Tibial nerve (tissue), 4 donors: ENCODE data around the gene PAPSS2. TPM values are rescaled to one million over a fixed set of nuclear protein-coding genes. Genes with fewer than 3 reads are reported as not detected.

Experiments
- DNase-seq, 2 donors: peaks; one replicate each; pipeline ENCODE4 v3.0.0-alpha.2; 2019; ENCODE audit warnings: low spot score in 2 of 2
- H3K27ac ChIP-seq, 4 donors: fragments of 200-600 bp; sonication (generic) in 3 of 4; one replicate each; pipeline ENCODE4 v1.5.1; 2017 to 2019; ENCODE audit warnings: mild to moderate bottlenecking in 1 of 4
- H3K27me3 ChIP-seq, 2 donors: fragments of 200-600 bp; sonication (generic) in 1 of 2; one replicate each; pipeline versions ENCODE4 v1.5.1 to v1.6.0; 2017 to 2019
- H3K36me3 ChIP-seq, 3 donors: fragments of 200-600 bp; sonication (generic); one replicate each; pipeline ENCODE4 v1.5.1; 2018 to 2019
- H3K4me1 ChIP-seq, 4 donors: fragments of 200-600 bp; sonication (generic) in 3 of 4; one replicate each; pipeline ENCODE4 v1.5.1; 2017 to 2019
- H3K4me3 ChIP-seq, 4 donors: fragments of 200-600 bp; sonication (generic) in 3 of 4; one replicate each; pipeline ENCODE4 v1.5.1; 2017 to 2019; ENCODE audit warnings: mild to moderate bottlenecking in 1 of 4, moderate library complexity in 1 of 4
- H3K9me3 ChIP-seq, 4 donors: fragments of 200-600 bp; sonication (generic) in 3 of 4; one replicate each; pipeline ENCODE4 v1.5.1; 2017 to 2019
- CTCF ChIP-seq, 5 experiments: fragments of 200-600 bp in 3 of 5; fragments of 450-650 bp in 2 of 5; sonication (generic) in 3 of 5; IDR thresholded peaks; one replicate each; pipeline ENCODE4 v1.5.1; 2016 to 2019; ENCODE audit warnings: antibody characterized with exemption in 5 of 5, mild to moderate bottlenecking in 3 of 5, moderate library complexity in 2 of 5
- EP300 ChIP-seq, 2 donors: sonication (generic); formaldehyde crosslinking; IDR thresholded peaks; one replicate each; pipeline ENCODE4 v1.6.1; 2017; ENCODE audit warnings: antibody characterized with exemption in 2 of 2, mild to moderate bottlenecking in 1 of 2
- POLR2A ChIP-seq, 2 donors: fragments of 450-650 bp; IDR thresholded peaks; one replicate each; pipeline ENCODE4 v1.6.1; 2017; ENCODE audit warnings: antibody characterized with exemption in 2 of 2, mild to moderate bottlenecking in 2 of 2, moderate library complexity in 2 of 2
- WGBS, 2 donors: methylation state at CpG; one replicate each; pipeline ENCODE4 v1.1.5; 2018; 5-methylcytosine and 5-hydroxymethylcytosine counted together
- total RNA-seq, 4 donors: library from RNA; depleted of rRNA; stranded (reverse); fragments of >200 nt; gene quantifications; one replicate each; pipeline ENCODE4 v1.1.0, GENCODE V29; 2016

Gene PAPSS2
- total RNA-seq, 4 donors from 2014 or later = 11.6 to 32.8 (median 19.8) TPM

GRCh38 chr10:87703771-87704170, 44.1 kb downstream of the PAPSS2 start:
- no peak for TF ChIP-seq POLR2A (IDR thresholded peaks at IDR 0.05)
- no peak for TF ChIP-seq CTCF (IDR thresholded peaks at IDR 0.05)
- H3K27me3 ChIP-seq = no peaks in the 10 kb centered on the region
- H3K9me3 ChIP-seq = no peaks in the 10 kb centered on the region
- no peaks in the 10 kb centered on the region for H3K36me3 ChIP-seq
- H3K4me3 ChIP-seq = no peak overlapping the region
- DNase-seq = no peak
- H3K27ac ChIP-seq = peak overlapping the region in 1 of 4 donors; percentile 9
- 52% methylated on average over 1 of the region's 1 CpG for WGBS, 2 donors
- H3K4me1 ChIP-seq = no peaks in the 10 kb centered on the region

GRCh38 chr10:87705339-87705738, 45.7 kb downstream of the PAPSS2 start:
- Histone ChIP-seq H3K4me1 (no peaks in the 10 kb centered on the region), H3K27ac (no peak overlapping the region), H3K9me3 (no peaks in the 10 kb centered on the region), H3K36me3 (peaks cover 0 to 13% (median 0%) of the 10 kb centered on the region in 3 donors), H3K4me3 (no peak overlapping the region), H3K27me3 (no peaks in the 10 kb centered on the region)
- DNase-seq = no peak
- TF ChIP-seq CTCF (IDR thresholded peaks at IDR 0.05) (no peak), EP300 (IDR thresholded peaks at IDR 0.05) (no peak), POLR2A (IDR thresholded peaks at IDR 0.05) (no peak)

- Histone ChIP-seq H3K27ac (no peak overlapping the region), H3K27me3 (no peaks in the 10 kb centered on the region), H3K36me3 (peaks cover 0 to 21% (median 0%) of the 10 kb centered on the region in 3 donors), H3K4me1 (no peaks in the 10 kb centered on the region), H3K9me3 (no peaks in the 10 kb centered on the region), H3K4me3 (no peak overlapping the region)
- 87 to 89% methylated on average over 4 of the region's 4 CpGs for WGBS, 2 donors
- TF ChIP-seq POLR2A (IDR thresholded peaks at IDR 0.05) = no peak
- no peak for TF ChIP-seq CTCF (IDR thresholded peaks at IDR 0.05)
- DNase-seq = no peak
Observed at GRCh38 chr10:87706731-87707130, 47.1 kb downstream of the PAPSS2 start.

- no peaks in the 10 kb centered on the region for H3K9me3 ChIP-seq
- 94% methylated on average over 4 of the region's 4 CpGs for WGBS, 2 donors
Observed at GRCh38 chr10:87707254-87707653, 47.6 kb downstream of the PAPSS2 start.

More at GRCh38 chr10:87707254-87707653, 47.6 kb downstream of the PAPSS2 start:
- H3K27me3 ChIP-seq = no peaks in the 10 kb centered on the region
- H3K27ac ChIP-seq = no peak overlapping the region
- peaks cover 0 to 21% (median 0%) of the 10 kb centered on the region in 3 donors for H3K36me3 ChIP-seq
- TF ChIP-seq EP300 (IDR thresholded peaks at IDR 0.05) (no peak), POLR2A (IDR thresholded peaks at IDR 0.05) (no peak), CTCF (IDR thresholded peaks at IDR 0.05) (no peak)
- no peak for DNase-seq
- H3K4me1 ChIP-seq = no peaks in the 10 kb centered on the region
- H3K4me3 ChIP-seq = no peak overlapping the region
